OCI-M2 (cell line): ENCODE results near the gene MYNN.

ENCODE experiments used
- DNase-seq: peaks from one replicate; lab custom pipeline; 2025; ENCODE audit not compliant: unreplicated experiment; lab: John Stamatoyannopoulos, UW

MYNN gene

DNA sequence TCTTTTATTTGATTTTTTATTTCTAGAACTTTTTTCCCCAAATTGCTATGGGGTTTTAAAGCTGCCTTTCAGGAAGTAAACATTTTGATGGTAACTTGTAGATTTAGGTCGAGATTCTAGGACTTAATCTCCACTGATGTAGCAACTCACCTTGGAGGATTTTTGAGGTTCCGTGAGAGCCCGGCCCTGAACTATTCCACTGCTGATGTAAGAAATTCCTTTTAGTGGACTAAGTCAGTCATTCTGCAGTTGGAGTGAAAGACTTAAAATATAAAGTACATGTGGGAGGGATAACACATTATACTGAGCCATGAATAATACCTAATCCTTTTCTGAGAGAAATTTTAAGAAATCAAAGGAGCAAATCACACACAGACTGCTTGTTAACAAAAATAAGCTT lies 52.1 kb downstream of the MYNN start:
- no peak for DNase-seq

DNA sequence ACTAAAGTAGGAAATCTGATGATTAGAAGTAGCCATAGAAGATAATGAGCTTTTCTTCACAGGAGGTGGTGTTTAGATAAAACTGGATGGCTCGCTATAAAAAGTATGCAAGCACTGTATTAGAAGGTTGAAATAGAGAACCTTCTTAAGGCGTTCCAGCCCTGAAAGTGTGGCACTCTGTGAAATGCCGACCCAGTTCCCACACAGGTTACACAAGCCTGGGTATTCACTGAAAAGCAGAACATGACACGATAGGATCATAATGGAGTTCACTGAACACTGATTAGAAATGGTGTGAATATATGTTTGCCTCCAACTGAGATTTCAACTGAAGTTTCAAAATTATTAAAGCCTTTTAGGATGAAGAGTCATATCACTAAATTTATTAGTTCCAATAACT lies 54.5 kb downstream of the MYNN start:
- DNase-seq, result no peak

GRCh38 chr3:169835533-169835932 lies 62.3 kb downstream of the MYNN start:
- no peak for DNase-seq

GRCh38 chr3:169836078-169836941 lies 63.1 kb downstream of the MYNN start:
- no peak for DNase-seq

- DNase-seq, result no peak
Measured at GRCh38 chr3:169836942-169837275, 63.7 kb downstream of the MYNN start.

DNA sequence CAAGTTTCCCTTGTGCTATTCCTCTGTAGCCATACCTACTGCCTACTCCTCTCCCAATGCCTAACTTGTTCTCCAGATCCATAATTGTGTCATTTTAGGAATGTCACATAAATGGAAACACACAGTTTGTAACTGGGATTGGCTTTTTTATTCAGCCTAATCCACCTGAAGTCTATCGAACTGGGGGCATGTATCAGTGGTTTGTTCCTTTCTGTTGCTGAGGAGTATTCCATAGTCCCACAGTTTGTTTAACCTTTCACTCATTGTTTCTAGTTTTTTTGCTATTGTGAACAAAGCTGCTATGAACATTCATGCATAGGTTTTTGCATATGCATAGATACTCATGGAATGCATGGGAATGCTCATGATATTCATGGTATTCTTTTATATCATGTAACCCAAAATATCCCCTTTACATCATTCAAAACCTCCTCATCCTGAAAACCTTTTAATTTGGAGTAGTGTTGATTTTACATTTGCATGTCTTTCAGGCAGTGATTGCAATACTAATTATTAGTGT lies 65.4 kb downstream of the MYNN start:
- no peak for DNase-seq
